ENCODE results near the gene SGMS1. TPM values are rescaled to one million over a fixed set of nuclear protein-coding genes. Genes with fewer than 3 reads are reported as not detected.

The SGMS1 gene
- total and polyA plus RNA-seq, 2 donors from 2014 or later, result 13.6 to 100 TPM

DNA sequence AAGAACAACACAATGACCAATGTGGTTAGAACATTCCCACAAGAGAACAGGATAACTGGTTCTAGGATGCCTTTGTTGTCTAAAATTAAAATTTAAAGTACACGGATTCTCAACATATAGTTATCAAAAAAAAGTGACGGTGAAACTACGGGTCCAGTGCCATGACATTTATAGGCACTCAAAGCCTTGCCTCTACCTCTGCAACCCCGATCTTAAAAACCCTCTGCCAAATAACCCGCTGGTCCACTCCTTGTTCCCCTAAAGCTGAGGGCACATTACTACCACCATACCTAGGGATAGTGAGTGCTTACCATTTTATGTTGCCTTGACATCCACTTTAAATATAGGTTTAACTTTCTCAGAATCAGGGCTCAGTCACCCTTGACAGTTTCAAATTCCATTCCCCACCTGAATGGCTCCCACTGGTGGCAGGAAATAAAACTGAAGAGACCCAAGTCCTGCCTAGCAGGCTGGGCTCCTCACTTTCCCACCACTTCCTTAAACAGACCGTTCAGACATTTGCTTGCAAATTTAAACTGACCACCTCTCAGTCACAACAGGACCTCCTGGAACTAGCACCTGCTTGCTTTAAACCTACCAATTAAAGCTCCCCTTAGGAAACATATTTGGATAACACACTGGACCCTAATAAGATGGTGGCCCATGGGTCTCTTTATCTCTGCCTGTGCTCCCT is 202.6 kb downstream of the SGMS1 start:
- no peaks in the 10 kb centered on the region for H3K9me3 ChIP-seq (ENCODE audit: control insufficient read depth in 2 of 3, insufficient read depth in 1 of 3, low read length in 3 of 3)
- H3K9ac ChIP-seq (ENCODE audit: low read length in 3 of 3), result no peak overlapping the region
- intact Hi-C loops (cut with DNase I), result no loop called here
- H3K27me3 ChIP-seq (ENCODE audit: control insufficient read depth, insufficient read depth, low read length), result no peaks in the 10 kb centered on the region
- H3K4me3 ChIP-seq (ENCODE audit: low read length in 3 of 3), result no peak overlapping the region
- no peak overlapping the region for H3K27ac ChIP-seq (ENCODE audit: low read depth in 2 of 2, low read length in 2 of 2)
- no peaks in the 10 kb centered on the region for H3K36me3 ChIP-seq (ENCODE audit: control insufficient read depth in 2 of 3, insufficient read depth in 3 of 3, low read length in 3 of 3)
- peak; percentile 73 for TF ChIP-seq CTCF (IDR thresholded peaks at IDR 0.05; ENCODE audit: borderline replicate concordance, extremely low read depth, insufficient read depth)
- H3K4me1 ChIP-seq (ENCODE audit: control insufficient read depth in 2 of 3, insufficient read depth in 2 of 3, low read depth in 1 of 3, low read length in 3 of 3), result peaks cover 0 to 14% (median 4%) of the 10 kb centered on the region in 3 donors
- DNase-seq (peak in 4 of 5 donors; percentile 58 to 88 (median 81)), FAIRE-seq (no peak)

DNA sequence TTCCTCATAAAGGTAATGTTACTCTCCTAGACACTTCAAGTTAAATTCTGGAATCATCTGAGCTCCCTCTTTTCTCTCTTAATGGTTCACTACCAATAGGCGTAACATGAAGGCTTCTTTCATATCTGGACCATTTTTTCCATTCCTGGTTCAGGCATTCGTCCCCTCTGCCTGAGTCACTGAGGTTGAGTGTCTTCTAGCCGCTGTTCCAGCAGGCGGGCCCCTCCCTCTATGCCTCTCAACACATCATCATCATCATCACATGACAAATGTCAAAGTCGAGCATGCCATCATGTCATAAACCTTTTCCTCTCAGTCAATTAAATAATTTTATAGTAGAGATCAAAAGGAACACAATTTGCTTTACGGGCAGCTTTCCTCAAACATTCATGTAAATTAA is 203.6 kb downstream of the SGMS1 start:
- Histone ChIP-seq H3K27me3 (ENCODE audit: control insufficient read depth, insufficient read depth, low read length) (no peaks in the 10 kb centered on the region), H3K9me3 (ENCODE audit: control insufficient read depth in 2 of 3, insufficient read depth in 1 of 3, low read length in 3 of 3) (no peaks in the 10 kb centered on the region), H3K9ac (ENCODE audit: low read length in 3 of 3) (no peak overlapping the region), H3K36me3 (ENCODE audit: control insufficient read depth in 2 of 3, insufficient read depth in 3 of 3, low read length in 3 of 3) (no peaks in the 10 kb centered on the region), H3K4me3 (ENCODE audit: low read length in 3 of 3) (no peak overlapping the region), H3K27ac (ENCODE audit: low read depth in 2 of 2, low read length in 2 of 2) (no peak overlapping the region), H3K4me1 (ENCODE audit: control insufficient read depth in 2 of 3, insufficient read depth in 2 of 3, low read depth in 1 of 3, low read length in 3 of 3) (peaks cover 0 to 14% (median 7%) of the 10 kb centered on the region in 3 donors)
- DNase-seq, result no peak
- no peak for TF ChIP-seq CTCF (IDR thresholded peaks at IDR 0.05; ENCODE audit: borderline replicate concordance, extremely low read depth, insufficient read depth)
- intact Hi-C loops (cut with DNase I), result no loop called here
- no peak for FAIRE-seq

GRCh38 chr10:50419756-50420155 is 204.0 kb downstream of the SGMS1 start:
- DNase-seq (no peak), FAIRE-seq (no peak)
- Histone ChIP-seq H3K9ac (ENCODE audit: low read length in 3 of 3) (no peak overlapping the region), H3K27ac (ENCODE audit: low read depth in 2 of 2, low read length in 2 of 2) (no peak overlapping the region), H3K9me3 (ENCODE audit: control insufficient read depth in 2 of 3, insufficient read depth in 1 of 3, low read length in 3 of 3) (no peaks in the 10 kb centered on the region), H3K27me3 (ENCODE audit: control insufficient read depth, insufficient read depth, low read length) (no peaks in the 10 kb centered on the region), H3K4me3 (ENCODE audit: low read length in 3 of 3) (no peak overlapping the region), H3K36me3 (ENCODE audit: control insufficient read depth in 2 of 3, insufficient read depth in 3 of 3, low read length in 3 of 3) (no peaks in the 10 kb centered on the region), H3K4me1 (ENCODE audit: control insufficient read depth in 2 of 3, insufficient read depth in 2 of 3, low read depth in 1 of 3, low read length in 3 of 3) (peaks cover 0 to 14% (median 7%) of the 10 kb centered on the region in 3 donors)
- intact Hi-C loops (cut with DNase I), result no loop called here
- TF ChIP-seq CTCF (IDR thresholded peaks at IDR 0.05; ENCODE audit: borderline replicate concordance, extremely low read depth, insufficient read depth), result no peak
